ENCODE measurements around the gene MYMK. TPM values are rescaled to one million over a fixed set of nuclear protein-coding genes. Genes with fewer than 3 reads are reported as not detected.

Gene MYMK
- total and polyA plus RNA-seq, 4 experiments from 2014 or later = not detected

DNA sequence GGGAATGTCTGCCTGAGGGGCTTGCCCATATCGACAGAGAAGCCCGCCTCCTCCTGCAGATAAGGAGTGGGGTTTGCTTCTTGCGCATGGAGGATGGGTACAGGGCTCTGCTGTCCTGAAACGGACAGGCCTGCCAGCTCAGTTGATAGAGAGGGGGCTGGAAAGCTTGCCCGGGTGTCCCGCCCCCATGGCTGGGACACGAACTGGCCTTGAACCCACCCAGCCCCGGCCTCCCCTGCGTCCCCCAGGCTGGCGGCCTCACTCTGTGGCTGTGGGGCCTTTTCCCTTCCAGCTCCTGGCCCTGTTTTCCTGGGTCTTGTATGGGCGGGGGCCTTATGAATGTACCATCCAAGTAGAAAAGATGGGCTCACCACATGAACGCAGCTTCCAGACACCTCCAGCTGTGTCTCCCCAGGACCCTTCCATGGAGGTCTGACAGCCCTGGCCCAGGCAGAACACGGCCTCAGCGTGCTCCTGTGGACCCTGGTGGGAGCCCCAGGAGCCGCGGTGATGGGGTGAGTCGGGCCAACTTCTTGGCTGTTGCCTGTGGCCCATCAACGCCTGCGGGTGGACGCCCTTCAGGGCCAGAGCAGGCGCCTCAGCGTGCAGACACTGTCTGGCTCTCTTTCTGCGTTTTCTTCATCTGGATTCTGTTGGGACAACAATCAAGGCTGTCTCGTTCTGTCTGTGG lies 30.0 kb downstream of the MYMK start:
- Histone ChIP-seq H3K9me3 (ENCODE audit: control insufficient read depth in 1 of 2, low read length in 2 of 2) (no peaks in the 10 kb centered on the region), H3K36me3 (ENCODE audit: insufficient read depth, low read length) (no peaks in the 10 kb centered on the region), H3K4me3 (ENCODE audit: low read length in 2 of 2) (no peak overlapping the region), H3K27me3 (ENCODE audit: insufficient read depth, low read length) (no peaks in the 10 kb centered on the region), H3K27ac (ENCODE audit: low read depth, low read length) (no peak overlapping the region), H3K4me1 (ENCODE audit: insufficient read depth, low read length) (no peaks in the 10 kb centered on the region)
- no peaks in the 10 kb centered on the region for H3K4me1 Mint-ChIP-seq
- intact Hi-C loops (cut with micrococcal nuclease) = no loop called here
- H3K36me3 Mint-ChIP-seq = no peaks in the 10 kb centered on the region
- H3K9me3 Mint-ChIP-seq = no peaks in the 10 kb centered on the region
- POLR2A ChIA-PET (ENCODE audit: partially characterized antibody) = no interaction called here
- DNase-seq = no peak
- no peak overlapping the region for H3K4me3 Mint-ChIP-seq
- peaks cover 5 to 9% of the 10 kb centered on the region in 2 donors for H3K27me3 Mint-ChIP-seq
- H3K27ac Mint-ChIP-seq = no peak overlapping the region
- CTCF ChIA-PET (ENCODE audit: partially characterized antibody) = interaction anchor here (1.1 to 2.0 kb wide), 4 partner anchors 8 to 316 kb away, joined by 3 to 11 read pairs (median 6); no protein-coding TSS in a partner anchor

- H3K27ac ChIP-seq (ENCODE audit: low read depth, low read length) = no peak overlapping the region
- H3K4me1 Mint-ChIP-seq = no peaks in the 10 kb centered on the region
- H3K4me3 Mint-ChIP-seq = no peak overlapping the region
- H3K9me3 Mint-ChIP-seq = no peaks in the 10 kb centered on the region
- no peaks in the 10 kb centered on the region for H3K36me3 Mint-ChIP-seq
- intact Hi-C loops (cut with micrococcal nuclease) = no loop called here
- H3K27ac Mint-ChIP-seq = no peak overlapping the region
- no peaks in the 10 kb centered on the region for H3K27me3 ChIP-seq (ENCODE audit: insufficient read depth, low read length)
- peaks cover 7 to 14% of the 10 kb centered on the region in 2 donors for H3K27me3 Mint-ChIP-seq
- no peaks in the 10 kb centered on the region for H3K9me3 ChIP-seq (ENCODE audit: control insufficient read depth in 1 of 2, low read length in 2 of 2)
- H3K4me1 ChIP-seq (ENCODE audit: insufficient read depth, low read length) = no peaks in the 10 kb centered on the region
- no peak for DNase-seq
- H3K4me3 ChIP-seq (ENCODE audit: low read length in 2 of 2) = no peak overlapping the region
- ChIA-PET CTCF (ENCODE audit: partially characterized antibody) (interaction anchor here (1.3 kb wide), 1 partner anchor 255 kb away, joined by 3 read pairs; no protein-coding TSS in a partner anchor), POLR2A (ENCODE audit: partially characterized antibody) (no interaction called here)
- H3K36me3 ChIP-seq (ENCODE audit: insufficient read depth, low read length) = no peaks in the 10 kb centered on the region
Observed at GRCh38 chr9:133493845-133494540, 30.8 kb downstream of the MYMK start.

GRCh38 chr9:133493428-133493827 lies 31.3 kb downstream of the MYMK start:
- CTCF ChIA-PET (ENCODE audit: partially characterized antibody) = interaction anchor here (1.3 kb wide), 1 partner anchor 254 kb away, joined by 3 read pairs; no protein-coding TSS in a partner anchor

DNA sequence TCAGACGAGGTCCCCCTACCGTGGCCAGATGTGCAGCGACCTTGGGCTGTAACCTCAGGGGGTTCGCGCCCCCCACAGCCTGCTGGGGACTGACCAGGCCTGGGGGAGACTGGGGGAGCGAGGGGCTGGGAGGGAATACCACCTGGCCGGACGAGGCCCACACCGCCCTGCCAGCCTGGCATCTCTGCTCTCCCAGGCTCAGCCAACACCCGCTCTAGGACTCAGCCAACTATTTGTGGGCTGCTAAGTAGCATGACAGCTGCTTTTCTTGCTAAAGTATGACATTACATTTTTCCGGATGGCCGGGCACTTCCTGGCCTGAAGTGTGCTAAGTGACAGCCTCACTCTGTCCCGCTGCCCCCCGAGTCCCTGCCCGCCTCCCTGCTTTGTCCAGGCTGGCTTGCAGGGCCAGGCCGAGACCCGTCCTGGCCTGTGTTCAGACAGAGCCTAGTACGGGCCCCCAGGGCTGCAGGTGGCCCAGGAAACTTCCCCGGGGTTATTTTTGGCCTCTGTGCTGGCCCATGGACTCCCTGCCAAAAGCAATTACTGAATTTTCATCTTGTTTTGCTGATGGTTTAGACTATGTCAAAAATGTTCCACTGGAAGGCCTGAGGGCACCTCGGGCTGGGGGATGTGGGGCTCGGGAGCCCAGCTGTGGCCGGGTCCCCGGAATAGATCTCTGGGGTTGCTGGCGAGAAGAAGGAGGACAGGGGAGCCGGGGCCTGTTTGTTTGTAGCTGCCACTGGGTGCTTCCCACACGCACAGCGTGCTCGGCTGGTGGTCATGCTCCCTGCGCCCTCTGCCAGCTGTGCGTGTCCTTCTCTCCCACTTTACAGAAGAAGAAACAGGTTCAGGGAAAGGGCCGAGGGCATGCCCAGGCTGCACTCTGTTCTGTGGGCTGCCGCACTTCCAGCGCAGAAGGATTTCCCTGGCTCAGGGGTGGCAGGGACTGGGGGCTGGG lies 32.4 kb downstream of the MYMK start:
- intact Hi-C loops (cut with micrococcal nuclease) = no loop called here
- Histone ChIP-seq H3K4me3 (ENCODE audit: low read length in 2 of 2) (no peak overlapping the region), H3K27me3 (ENCODE audit: insufficient read depth, low read length) (no peaks in the 10 kb centered on the region), H3K36me3 (ENCODE audit: insufficient read depth, low read length) (no peaks in the 10 kb centered on the region), H3K9me3 (ENCODE audit: control insufficient read depth in 1 of 2, low read length in 2 of 2) (no peaks in the 10 kb centered on the region), H3K4me1 (ENCODE audit: insufficient read depth, low read length) (no peaks in the 10 kb centered on the region), H3K27ac (ENCODE audit: low read depth, low read length) (no peak overlapping the region)
- POLR2A ChIA-PET (ENCODE audit: partially characterized antibody) = no interaction called here
- H3K27me3 Mint-ChIP-seq = peaks cover 5 to 8% of the 10 kb centered on the region in 2 donors
- no peaks in the 10 kb centered on the region for H3K36me3 Mint-ChIP-seq
- CTCF ChIA-PET (ENCODE audit: partially characterized antibody) = no interaction called here
- no peaks in the 10 kb centered on the region for H3K4me1 Mint-ChIP-seq
- H3K9me3 Mint-ChIP-seq = no peaks in the 10 kb centered on the region
- DNase-seq = no peak
- H3K27ac Mint-ChIP-seq = no peak overlapping the region
- H3K4me3 Mint-ChIP-seq = no peak overlapping the region

More at GRCh38 chr9:133493428-133493827, 31.3 kb downstream of the MYMK start:
- Histone ChIP-seq H3K27ac (ENCODE audit: low read depth, low read length) (no peak overlapping the region), H3K27me3 (ENCODE audit: insufficient read depth, low read length) (no peaks in the 10 kb centered on the region), H3K4me1 (ENCODE audit: insufficient read depth, low read length) (no peaks in the 10 kb centered on the region), H3K4me3 (ENCODE audit: low read length in 2 of 2) (no peak overlapping the region), H3K36me3 (ENCODE audit: insufficient read depth, low read length) (no peaks in the 10 kb centered on the region), H3K9me3 (ENCODE audit: control insufficient read depth in 1 of 2, low read length in 2 of 2) (no peaks in the 10 kb centered on the region)
- no peaks in the 10 kb centered on the region for H3K36me3 Mint-ChIP-seq
- intact Hi-C loops (cut with micrococcal nuclease) = no loop called here
- no peaks in the 10 kb centered on the region for H3K9me3 Mint-ChIP-seq
- H3K4me1 Mint-ChIP-seq = no peaks in the 10 kb centered on the region
- no peak overlapping the region for H3K27ac Mint-ChIP-seq
- no peak for DNase-seq
- peaks cover 7 to 12% of the 10 kb centered on the region in 2 donors for H3K27me3 Mint-ChIP-seq
- H3K4me3 Mint-ChIP-seq = no peak overlapping the region
- POLR2A ChIA-PET (ENCODE audit: partially characterized antibody) = no interaction called here

- no peak overlapping the region for H3K27ac ChIP-seq (ENCODE audit: low read depth, low read length)
- ChIA-PET CTCF (ENCODE audit: partially characterized antibody) (no interaction called here), POLR2A (ENCODE audit: partially characterized antibody) (no interaction called here)
- H3K4me1 ChIP-seq (ENCODE audit: insufficient read depth, low read length) = no peaks in the 10 kb centered on the region
- no peaks in the 10 kb centered on the region for H3K27me3 ChIP-seq (ENCODE audit: insufficient read depth, low read length)
- no peaks in the 10 kb centered on the region for H3K9me3 Mint-ChIP-seq
- no peak overlapping the region for H3K4me3 Mint-ChIP-seq
- H3K36me3 Mint-ChIP-seq = no peaks in the 10 kb centered on the region
- H3K36me3 ChIP-seq (ENCODE audit: insufficient read depth, low read length) = no peaks in the 10 kb centered on the region
- H3K4me3 ChIP-seq (ENCODE audit: low read length in 2 of 2) = no peak overlapping the region
- intact Hi-C loops (cut with micrococcal nuclease) = no loop called here
- peaks cover 5 to 8% of the 10 kb centered on the region in 2 donors for H3K27me3 Mint-ChIP-seq
- H3K4me1 Mint-ChIP-seq = no peaks in the 10 kb centered on the region
- H3K9me3 ChIP-seq (ENCODE audit: control insufficient read depth in 1 of 2, low read length in 2 of 2) = no peaks in the 10 kb centered on the region
- DNase-seq = no peak
- H3K27ac Mint-ChIP-seq = no peak overlapping the region
Observed at GRCh38 chr9:133491656-133491925, 33.2 kb downstream of the MYMK start.

DNA sequence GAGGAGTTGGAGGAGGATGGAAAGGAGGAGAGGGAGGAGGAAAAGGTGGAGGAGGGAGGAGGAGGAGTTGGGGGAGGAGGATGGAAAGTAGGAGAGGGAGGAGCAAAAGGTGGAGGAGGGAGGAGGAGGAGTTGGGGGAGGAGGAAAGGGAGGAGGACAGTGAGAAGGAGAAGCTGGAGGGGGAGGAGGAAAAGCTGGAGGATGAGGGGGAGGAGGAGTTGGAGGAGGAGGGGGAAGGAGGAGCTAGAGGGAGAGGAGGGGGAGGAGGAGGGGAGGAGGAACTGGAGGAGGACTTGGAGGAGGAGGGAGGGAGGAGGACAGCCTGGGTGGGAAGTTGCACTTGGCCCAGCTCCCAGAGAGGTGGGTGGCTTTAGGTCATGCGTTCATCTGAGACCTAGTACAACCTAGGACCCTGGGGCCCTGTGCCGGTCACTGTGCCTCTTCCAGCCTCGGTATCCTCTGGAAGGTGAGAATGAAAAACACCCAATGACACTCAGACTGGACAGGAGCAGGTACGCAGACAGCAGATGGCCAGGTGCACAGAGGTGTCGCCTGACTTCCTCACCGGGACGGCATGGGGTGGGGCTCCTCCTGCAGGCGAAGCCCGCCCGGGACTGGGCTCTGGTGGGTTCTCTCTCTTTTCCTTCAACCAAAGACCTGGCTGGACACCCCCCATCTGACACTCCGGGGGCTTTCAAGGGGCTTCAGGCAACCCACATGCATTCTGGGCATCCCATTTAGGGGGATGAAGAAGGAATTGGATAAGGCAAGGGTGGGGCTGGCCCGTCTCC lies 33.7 kb downstream of the MYMK start:
- ChIA-PET CTCF (ENCODE audit: partially characterized antibody) (no interaction called here), POLR2A (ENCODE audit: partially characterized antibody) (no interaction called here)
- Histone ChIP-seq H3K36me3 (ENCODE audit: insufficient read depth, low read length) (no peaks in the 10 kb centered on the region), H3K4me3 (ENCODE audit: low read length in 2 of 2) (no peak overlapping the region), H3K27ac (ENCODE audit: low read depth, low read length) (no peak overlapping the region), H3K27me3 (ENCODE audit: insufficient read depth, low read length) (no peaks in the 10 kb centered on the region), H3K9me3 (ENCODE audit: control insufficient read depth in 1 of 2, low read length in 2 of 2) (no peaks in the 10 kb centered on the region), H3K4me1 (ENCODE audit: insufficient read depth, low read length) (peaks cover 2% of the 10 kb centered on the region)
- DNase-seq = no peak
- no peak overlapping the region for H3K27ac Mint-ChIP-seq
- intact Hi-C loops (cut with micrococcal nuclease) = no loop called here
- peaks cover 0 to 3% (median 0%) of the 10 kb centered on the region in 4 donors for H3K4me1 Mint-ChIP-seq
- H3K4me3 Mint-ChIP-seq = no peak overlapping the region
- H3K9me3 Mint-ChIP-seq = no peaks in the 10 kb centered on the region
- H3K27me3 Mint-ChIP-seq = peaks cover 5 to 13% of the 10 kb centered on the region in 2 donors
- no peaks in the 10 kb centered on the region for H3K36me3 Mint-ChIP-seq

Data from CD4-positive, alpha-beta memory T cell (primary cell).